IMR-90 (cell line): Measurements from ENCODE around the gene COL6A3. TPM values are rescaled to one million over a fixed set of nuclear protein-coding genes. Genes with fewer than 3 reads are reported as not detected.

Experiments
- ATAC-seq: fragments of 200-7000 bp; cut with Tn5 transposase; 2 replicates; pipeline ENCODE4 v1.9.1; 2020; ENCODE audit warnings: low read depth, mild to moderate bottlenecking, moderate library complexity
- BruUV-seq: library from RNA; stranded (reverse); fragments of 400-500 nt; replicated peaks from 2 replicates; lab custom pipeline; 2021; lab: Mats Ljungman, UMichigan
- CTCF ChIA-PET: fragments of 300-600 bp; formaldehyde crosslinking; extraction: SDS; loops from one replicate; lab custom pipeline; 2021; ENCODE audit warnings: antibody characterized with exemption; lab: Yijun Ruan, JAX
- POLR2A ChIA-PET: fragments of 300-600 bp; sonication (Branson Sonifier 250); formaldehyde crosslinking; loops from one replicate; lab custom pipeline; 2022; ENCODE audit warnings: antibody characterized with exemption; ENCODE audit not compliant: unreplicated experiment; lab: Charles Lee
- DNase-seq: peaks from one replicate; pipeline ENCODE4 v3.0.0; 2013
- H2AFZ ChIP-seq: replicated peaks from 2 replicates; pipeline ENCODE3; 2013; ENCODE audit warnings: low read length, mild to moderate bottlenecking; ENCODE audit not compliant: poor library complexity
- H2AK5ac ChIP-seq: 2 replicates; pipeline ENCODE4 v1.6.1; 2013; ENCODE audit warnings: low read depth, low read length, inconsistent platforms
- H2AK9ac ChIP-seq: replicated peaks from 2 replicates; pipeline ENCODE3; 2013; ENCODE audit warnings: mild to moderate bottlenecking, low read depth, low read length, moderate library complexity; ENCODE audit not compliant: poor library complexity
- H2BK120ac ChIP-seq: 2 replicates; pipeline ENCODE4 v1.6.1; 2013; ENCODE audit warnings: low read depth, low read length, inconsistent platforms
- H2BK15ac ChIP-seq: 3 replicates; pipeline ENCODE4 v1.6.1; 2013; ENCODE audit warnings: low read depth, low read length, inconsistent platforms
- H2BK20ac ChIP-seq: 2 replicates; pipeline ENCODE4 v1.6.1; 2013; ENCODE audit warnings: low read depth, mild to moderate bottlenecking, inconsistent platforms, low read length, moderate library complexity
- H2BK5ac ChIP-seq: 2 replicates; pipeline ENCODE4 v1.6.1; 2013; ENCODE audit warnings: mild to moderate bottlenecking, low read depth, low read length, inconsistent platforms; ENCODE audit not compliant: poor library complexity, severe bottlenecking
- H3K14ac ChIP-seq: replicated peaks from 2 replicates; pipeline ENCODE4 v1.6.1; 2013; ENCODE audit warnings: low read depth, low read length, inconsistent platforms
- H3K18ac ChIP-seq: 2 replicates; pipeline ENCODE4 v1.6.1; 2013; ENCODE audit warnings: low read depth, low read length, control low read depth
- H3K23ac ChIP-seq: 2 replicates; pipeline ENCODE4 v1.6.1; 2013; ENCODE audit warnings: low read depth, low read length, inconsistent platforms
- H3K27ac ChIP-seq: 2 replicates; pipeline ENCODE4 v1.5.1; 2013; ENCODE audit warnings: mild to moderate bottlenecking, control low read depth, low read length; ENCODE audit not compliant: insufficient read depth
- H3K27me3 ChIP-seq: 2 replicates; pipeline ENCODE4 v1.6.1; 2013; ENCODE audit warnings: low read length; ENCODE audit not compliant: control insufficient read depth, insufficient read depth
- H3K36me3 ChIP-seq: 2 replicates; pipeline ENCODE4 v1.6.1; 2013; ENCODE audit warnings: low read length, mixed read lengths; ENCODE audit not compliant: control insufficient read depth, insufficient read depth
- H3K4ac ChIP-seq: 2 replicates; pipeline ENCODE4 v1.6.1; 2013; ENCODE audit warnings: low read depth, low read length, inconsistent platforms
- H3K4me1 ChIP-seq: 2 replicates; pipeline ENCODE4 v1.6.1; 2013; ENCODE audit warnings: low read length, mixed read lengths; ENCODE audit not compliant: control insufficient read depth, insufficient read depth
- H3K4me2 ChIP-seq: 2 replicates; pipeline ENCODE4 v1.6.1; 2013; ENCODE audit warnings: low read depth, mild to moderate bottlenecking, control low read depth, low read length, moderate library complexity
- H3K4me3 ChIP-seq: 2 replicates; pipeline ENCODE4 v1.5.1; 2013; ENCODE audit warnings: low read depth, mild to moderate bottlenecking, control low read depth, low read length, moderate library complexity; ENCODE audit not compliant: insufficient read depth
- H3K56ac ChIP-seq: 2 replicates; pipeline ENCODE4 v1.6.1; 2013; ENCODE audit warnings: low read length, inconsistent platforms; ENCODE audit not compliant: insufficient read depth; ENCODE audit errors: extremely low read depth
- H3K79me1 ChIP-seq, 2 experiments: 2 replicates each; pipeline ENCODE4 v1.6.1; 2013; ENCODE audit warnings: low read length in 2 of 2, inconsistent platforms in 1 of 2, low read depth in 1 of 2
- H3K9ac ChIP-seq: 2 replicates; pipeline ENCODE4 v1.6.1; 2013; ENCODE audit warnings: low read depth, low read length, control low read depth
- H3K9me1 ChIP-seq: 2 replicates; pipeline ENCODE4 v1.6.1; 2013; ENCODE audit warnings: low read length, inconsistent platforms; ENCODE audit not compliant: insufficient read depth
- H3K9me3 ChIP-seq: 2 replicates; pipeline ENCODE4 v1.6.1; 2013; ENCODE audit warnings: low read length; ENCODE audit not compliant: control insufficient read depth, insufficient read depth
- H4K20me1 ChIP-seq: 2 replicates; pipeline ENCODE4 v1.6.1; 2013; ENCODE audit warnings: low read length, inconsistent platforms; ENCODE audit not compliant: insufficient read depth
- H4K5ac ChIP-seq: 2 replicates; pipeline ENCODE4 v1.6.1; 2013; ENCODE audit warnings: mild to moderate bottlenecking, low read depth, low read length, control low read depth
- H4K8ac ChIP-seq, 2 experiments: 2 replicates each; pipeline ENCODE4 v1.6.1; 2013; ENCODE audit warnings: low read depth in 2 of 2, low read length in 2 of 2, control low read depth in 1 of 2, inconsistent platforms in 1 of 2
- H4K91ac ChIP-seq: 2 replicates; pipeline ENCODE4 v1.6.1; 2013; ENCODE audit warnings: low read depth, low read length, inconsistent platforms; ENCODE audit not compliant: insufficient read depth
- BHLHE40 ChIP-seq: fragments of 150-350 bp; IDR thresholded peaks from 2 replicates; pipeline ENCODE4 v1.6.1; 2016; ENCODE audit warnings: mild to moderate bottlenecking, low read depth, low read length
- CEBPB ChIP-seq: IDR thresholded peaks from 2 replicates; pipeline ENCODE4 v1.6.1; 2012; ENCODE audit warnings: low read depth, low read length, improper control_type of control experiment
- CHD1 ChIP-seq: IDR thresholded peaks from 2 replicates; pipeline ENCODE4 v1.6.1; 2012; ENCODE audit warnings: low read depth, low read length, improper control_type of control experiment
- ELK1 ChIP-seq: fragments of 150-350 bp; IDR thresholded peaks from 2 replicates; pipeline ENCODE4 v1.6.1; 2016; ENCODE audit warnings: low read depth, mild to moderate bottlenecking, low read length, moderate library complexity, borderline replicate concordance
- FOS ChIP-seq: fragments of 150-350 bp; IDR thresholded peaks from 2 replicates; pipeline ENCODE4 v1.6.1; 2016; ENCODE audit warnings: low read depth, low read length
- MAFK ChIP-seq: IDR thresholded peaks from 2 replicates; pipeline ENCODE4 v1.6.1; 2012; ENCODE audit warnings: low read depth, low read length, improper control_type of control experiment
- MAZ ChIP-seq: IDR thresholded peaks from 2 replicates; pipeline ENCODE4 v1.6.1; 2012; ENCODE audit warnings: low read depth, mild to moderate bottlenecking, low read length, improper control_type of control experiment, moderate library complexity, borderline replicate concordance
- MXI1 ChIP-seq: IDR thresholded peaks from 2 replicates; pipeline ENCODE4 v1.6.1; 2012; ENCODE audit warnings: low read depth, mild to moderate bottlenecking, low read length, moderate library complexity, borderline replicate concordance
- NFE2L2 ChIP-seq: fragments of 150-350 bp; IDR thresholded peaks from 2 replicates; pipeline ENCODE4 v1.6.1; 2016; ENCODE audit warnings: low read depth, mild to moderate bottlenecking, low read length
- POLR2A ChIP-seq: IDR thresholded peaks from 2 replicates; pipeline ENCODE4 v1.6.1; 2012; ENCODE audit warnings: mild to moderate bottlenecking, low read depth, low read length
- RAD21 ChIP-seq: IDR thresholded peaks from 2 replicates; pipeline ENCODE4 v1.6.1; 2012; ENCODE audit warnings: low read length, improper control_type of control experiment
- RFX5 ChIP-seq: IDR thresholded peaks from 2 replicates; pipeline ENCODE4 v1.8.0; 2012; ENCODE audit warnings: low read depth, mild to moderate bottlenecking, low read length, moderate library complexity
- SMC3 ChIP-seq: fragments of 150-350 bp; IDR thresholded peaks from 2 replicates; pipeline ENCODE4 v1.6.1; 2016; ENCODE audit warnings: low read depth, mild to moderate bottlenecking, antibody characterized with exemption, low read length, moderate library complexity
- USF2 ChIP-seq: fragments of 150-350 bp; IDR thresholded peaks from 2 replicates; pipeline ENCODE4 v1.6.1; 2017; ENCODE audit warnings: mild to moderate bottlenecking, antibody characterized with exemption, low read length, low read depth
- WGBS, 2 experiments: methylation state at CpG; one replicate each; pipeline versions ENCODE4 v1.1.5 to v1.1.7; 2013; ENCODE audit warnings: missing lambda C conversion rate in 2 of 2; ENCODE audit not compliant: insufficient read length in 1 of 2; ENCODE audit errors: extremely low coverage in 2 of 2; 5-methylcytosine and 5-hydroxymethylcytosine counted together
- dilution Hi-C: fragments of 300-500 bp; cut with HindIII; formaldehyde crosslinking; loops from one replicate; pipeline ENCODE4 v1.14.3; 2018; ENCODE audit warnings: low sequenced_read_pairs; ENCODE audit not compliant: unreplicated experiment
- in situ Hi-C: fragments of 300-500 bp; cut with MboI; formaldehyde crosslinking; loops from 3 replicates; pipeline ENCODE4 v1.14.3; 2019; ENCODE audit warnings: low sequenced_read_pairs, inconsistent platforms, mixed read lengths
- intact Hi-C: fragments of 100-400 bp; cut with micrococcal nuclease; formaldehyde crosslinking; loops from 2 replicates; pipeline ENCODE4 v1.10.0; 2022
- polyA plus RNA-seq, 3 experiments: library from polyadenylated mRNA; depleted of rRNA; stranded (reverse); fragments of >200 nt; gene quantifications; 2 replicates each; pipeline ENCODE4 v1.2.3, GENCODE V29; 2012; ENCODE audit warnings: low replicate concordance in 1 of 3
- total RNA-seq: library from RNA; depleted of rRNA; stranded (reverse); fragments of >200 nt; gene quantifications from 2 replicates; pipeline ENCODE4 v1.2.3, GENCODE V29; 2012

The COL6A3 gene
- total and polyA plus RNA-seq, 2 of the 4 experiments (the other 2 are of a cell fraction): 964 to 1,855 TPM

DNA sequence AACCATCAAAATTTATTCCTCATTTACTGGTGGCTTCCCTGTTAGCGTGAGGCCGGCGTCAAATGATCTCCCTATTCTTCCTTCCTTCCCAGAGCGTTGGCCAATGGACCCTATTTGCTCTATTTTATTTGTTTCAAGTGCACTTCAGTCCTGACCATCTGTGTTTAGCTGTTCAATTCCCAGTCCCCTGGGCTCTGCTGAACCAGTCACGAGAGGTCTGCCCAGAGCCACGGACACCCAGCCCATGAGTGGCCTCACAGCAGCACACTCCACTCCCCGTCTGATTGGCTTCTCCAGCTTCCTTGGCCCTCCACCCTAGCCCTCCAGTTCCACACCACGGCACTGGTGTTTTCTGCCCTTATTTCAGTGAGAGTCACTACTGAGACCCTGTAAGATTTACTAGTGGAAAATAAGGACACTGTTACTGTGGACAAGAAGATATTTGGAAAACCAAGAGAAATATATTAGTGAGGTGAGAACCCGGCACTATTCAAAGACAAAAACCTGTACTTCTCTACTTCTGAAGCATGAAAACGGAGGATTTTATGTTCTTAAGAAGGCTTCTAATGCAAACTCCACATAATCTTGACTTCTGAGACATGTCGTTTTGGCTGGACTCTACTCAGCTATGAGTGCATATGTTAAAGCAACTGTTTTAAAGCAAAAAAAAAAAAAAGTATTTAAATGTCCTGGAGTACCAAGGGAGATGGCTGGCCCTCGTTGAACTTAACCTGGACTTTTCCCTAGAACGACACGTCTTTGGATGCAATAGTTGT, 86.6 kb downstream of the COL6A3 start:
- H3K79me1 ChIP-seq: peaks cover 31 to 80% of the 10 kb centered on the region in 2 experiments
- in situ Hi-C loops (loop anchor here (10.0 kb wide), 1 partner anchor 163 kb away; no protein-coding TSS in a partner anchor), intact Hi-C loops (no loop called here), dilution Hi-C loops (no loop called here)
- H2BK120ac ChIP-seq: peak overlapping the region; percentile 85
- no peak for DNase-seq
- ATAC-seq: no peak
- CTCF ChIA-PET: no interaction called here
- WGBS, 2 experiments: 70% methylated on average over 8 of the region's 14 CpGs; no CpG with 5 or more reads in 1 of the 2 experiments
- H3K18ac ChIP-seq: peak overlapping the region; percentile 76
- H3K4ac ChIP-seq: peak overlapping the region; percentile 88
- peak overlapping the region; percentile 51 for H3K56ac ChIP-seq
- H3K36me3 ChIP-seq: peaks cover 65% of the 10 kb centered on the region
- peak overlapping the region; percentile 1; the same call in 1 of the 3 replicates for H2BK15ac ChIP-seq
- peak overlapping the region; percentile 59 for H3K9ac ChIP-seq
- peak overlapping the region; percentile 91 for H2BK5ac ChIP-seq
- no peaks in the 10 kb centered on the region for H3K27me3 ChIP-seq
- peaks cover 22% of the 10 kb centered on the region for H3K9me1 ChIP-seq
- H4K91ac ChIP-seq: peak overlapping the region; percentile 60
- no TSS peak for BruUV-seq
- H2AK9ac ChIP-seq: no peak overlapping the region
- H4K8ac ChIP-seq: peak overlapping the region; percentile 51 to 82
- peaks cover 13% of the 10 kb centered on the region for H4K20me1 ChIP-seq
- peak overlapping the region; percentile 81 for H3K23ac ChIP-seq
- peak overlapping the region; percentile 95 for H4K5ac ChIP-seq
- TF ChIP-seq NFE2L2 (no peak), RFX5 (no peak), SMC3 (no peak), RAD21 (no peak), USF2 (no peak), MAFK (no peak), BHLHE40 (no peak), CHD1 (no peak), FOS (no peak), POLR2A (no peak), MXI1 (no peak), MAZ (no peak), CEBPB (no peak), ELK1 (no peak)
- no peak overlapping the region for H3K4me3 ChIP-seq
- peak overlapping the region; percentile 11; the same call in 1 of the 2 replicates for H3K4me2 ChIP-seq
- POLR2A ChIA-PET: interaction anchor here (0.6 to 1.1 kb wide), 4 partner anchors 12 to 163 kb away, joined by 3 to 4 read pairs (median 4); no protein-coding TSS in a partner anchor
- peak overlapping the region; percentile 88 for H3K27ac ChIP-seq
- H2AK5ac ChIP-seq: peak overlapping the region; percentile 44
- peak overlapping the region; percentile 74 for H2BK20ac ChIP-seq
- H3K9me3 ChIP-seq: no peaks in the 10 kb centered on the region
- H2AFZ ChIP-seq: no peak overlapping the region
- H3K4me1 ChIP-seq: peaks cover 32% of the 10 kb centered on the region
- H3K14ac ChIP-seq: peak overlapping the region; percentile 86
